Vein endothelial cell (primary cell): ENCODE results near the gene PCDH7. TPM values are rescaled to one million over a fixed set of nuclear protein-coding genes. Genes with fewer than 3 reads are reported as not detected.

Experiments
- total RNA-seq: library from RNA; depleted of rRNA; stranded (reverse); fragments of >200 nt; gene quantifications from 2 replicates; pipeline ENCODE4 v1.2.3, GENCODE V29; 2012

Gene PCDH7
- 1.4 and 4.6 TPM in 2 replicates for total RNA-seq

DNA sequence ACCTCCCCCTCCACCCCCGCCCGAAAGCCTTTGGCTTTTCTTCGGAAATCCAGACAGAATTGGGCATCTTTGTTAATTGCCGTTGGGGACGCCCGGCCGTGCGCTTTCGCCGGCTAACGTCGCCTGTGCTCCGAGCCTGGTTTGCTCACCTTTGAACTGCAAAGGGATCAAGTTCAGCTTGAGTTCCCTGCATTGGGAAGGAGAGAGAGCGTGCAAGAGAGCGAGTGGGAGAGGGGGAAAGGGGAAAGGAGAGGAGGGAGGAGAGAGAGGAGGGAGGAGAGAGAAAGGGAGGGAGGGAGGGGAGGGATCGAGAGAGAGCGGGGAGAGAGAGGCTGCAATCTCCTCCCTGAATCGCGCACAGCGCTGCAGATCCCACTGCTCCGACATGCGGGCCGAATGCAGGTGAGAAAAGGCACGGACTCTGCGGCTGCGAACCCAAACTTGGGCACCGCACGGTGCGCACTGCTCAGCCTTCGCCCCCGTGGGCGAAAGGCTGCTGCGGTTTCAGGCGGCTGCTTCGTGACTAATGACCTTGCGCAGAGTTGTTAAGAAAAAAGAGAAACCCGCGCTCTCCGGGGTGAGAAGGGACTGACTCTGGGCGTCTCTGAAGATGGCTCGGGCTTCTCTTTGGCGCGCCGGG, at the start of gene PCDH7:
Gene PCDH7, plus strand, starts transcription at position 349 of the 640 bp plus-strand sequence. CDS start 1,054 bp downstream, outside the sequence.

